AG10803 (cell line): ENCODE measurements around the gene KYNU.
"Not testable (repeated sequence)": the region's sequence is repeated elsewhere in the genome, so short reads cannot be mapped to it uniquely, and the experiment has no call there.

Experiments
- DNase-seq: peaks from one replicate; pipeline ENCODE4 v3.0.0; 2010; ENCODE audit warnings: low read depth
- H3K4me3 ChIP-seq: 2 replicates; pipeline ENCODE4 v1.5.1; 2011; ENCODE audit warnings: mild to moderate bottlenecking, low read length, control low read depth
- TF ChIP-seq, protein P1 (sequence below): conservative IDR thresholded peaks from 2 replicates; pipeline ENCODE4 v1.5.1; 2011; ENCODE audit warnings: mild to moderate bottlenecking, low read length, control low read depth, inconsistent platforms

Gene KYNU

DNA sequence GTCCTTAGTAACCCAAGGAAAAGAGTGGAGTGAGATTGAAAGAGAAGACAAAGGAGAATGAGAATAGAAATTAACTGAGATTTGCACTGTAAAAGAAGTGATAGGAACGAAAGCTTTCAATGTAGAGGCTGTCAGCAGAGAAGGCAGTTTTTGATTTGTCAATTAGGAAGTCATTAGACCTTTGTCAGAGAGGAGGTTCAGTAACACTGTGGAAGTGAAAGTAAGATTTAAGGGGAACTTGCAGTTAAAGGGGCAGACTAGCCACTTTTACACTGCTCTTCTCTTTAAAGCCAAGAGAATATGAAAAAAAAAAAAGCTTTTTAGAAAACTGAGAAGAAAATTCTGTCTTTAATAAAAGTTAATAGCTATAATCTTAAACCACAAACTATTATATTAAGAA, 11.5 kb upstream of the KYNU start:
- H3K4me3 ChIP-seq, result no peak overlapping the region

DNA sequence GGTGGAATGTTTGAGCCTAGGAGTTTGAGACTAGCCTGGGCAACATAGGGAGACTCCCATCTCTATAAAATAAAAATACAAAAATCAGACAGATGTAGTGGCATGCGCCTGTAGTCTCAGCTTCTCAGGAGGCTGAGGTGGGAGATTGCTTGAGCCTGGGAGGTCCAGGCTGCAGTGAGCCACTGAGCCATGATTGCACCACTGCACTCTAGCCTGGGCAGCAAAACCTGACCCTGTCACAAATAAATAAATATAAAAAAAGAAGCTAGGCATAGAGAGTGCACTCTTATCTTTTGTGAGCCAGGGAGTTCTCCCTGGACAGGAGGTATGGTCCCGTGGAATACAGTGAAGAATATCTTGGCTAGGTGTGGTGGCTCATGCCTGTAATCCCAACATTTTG, 11.0 kb upstream of the KYNU start:
- H3K4me3 ChIP-seq, result no peak overlapping the region
- TF ChIP-seq, protein P1, sequence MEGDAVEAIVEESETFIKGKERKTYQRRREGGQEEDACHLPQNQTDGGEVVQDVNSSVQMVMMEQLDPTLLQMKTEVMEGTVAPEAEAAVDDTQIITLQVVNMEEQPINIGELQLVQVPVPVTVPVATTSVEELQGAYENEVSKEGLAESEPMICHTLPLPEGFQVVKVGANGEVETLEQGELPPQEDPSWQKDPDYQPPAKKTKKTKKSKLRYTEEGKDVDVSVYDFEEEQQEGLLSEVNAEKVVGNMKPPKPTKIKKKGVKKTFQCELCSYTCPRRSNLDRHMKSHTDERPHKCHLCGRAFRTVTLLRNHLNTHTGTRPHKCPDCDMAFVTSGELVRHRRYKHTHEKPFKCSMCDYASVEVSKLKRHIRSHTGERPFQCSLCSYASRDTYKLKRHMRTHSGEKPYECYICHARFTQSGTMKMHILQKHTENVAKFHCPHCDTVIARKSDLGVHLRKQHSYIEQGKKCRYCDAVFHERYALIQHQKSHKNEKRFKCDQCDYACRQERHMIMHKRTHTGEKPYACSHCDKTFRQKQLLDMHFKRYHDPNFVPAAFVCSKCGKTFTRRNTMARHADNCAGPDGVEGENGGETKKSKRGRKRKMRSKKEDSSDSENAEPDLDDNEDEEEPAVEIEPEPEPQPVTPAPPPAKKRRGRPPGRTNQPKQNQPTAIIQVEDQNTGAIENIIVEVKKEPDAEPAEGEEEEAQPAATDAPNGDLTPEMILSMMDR, result no peak
- no peak for DNase-seq

More for the DNA sequence above, 11.5 kb upstream of the KYNU start:
- TF ChIP-seq, protein P1, result no peak
- DNase-seq, result no peak

DNA sequence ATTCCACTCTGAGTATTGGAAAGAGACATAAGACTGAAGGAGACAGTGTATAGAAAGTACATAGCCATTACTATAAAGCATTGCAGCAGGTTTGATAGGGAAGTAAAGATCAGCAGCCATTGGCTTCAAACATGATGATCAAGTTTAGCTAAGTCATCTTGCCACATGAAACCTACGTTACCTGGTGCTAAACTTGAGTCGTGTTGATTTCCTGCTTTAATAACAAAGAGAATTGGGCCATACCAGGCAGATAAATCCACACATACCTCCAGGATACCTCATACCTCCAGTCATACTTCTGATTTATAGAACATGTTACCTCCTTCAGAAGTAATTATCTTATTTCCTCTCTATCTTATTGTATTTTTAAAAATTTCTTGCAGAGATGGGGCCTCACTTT, 10.3 kb upstream of the KYNU start:
- DNase-seq, result no peak
- TF ChIP-seq, protein P1, result no peak
- no peak overlapping the region for H3K4me3 ChIP-seq

DNA sequence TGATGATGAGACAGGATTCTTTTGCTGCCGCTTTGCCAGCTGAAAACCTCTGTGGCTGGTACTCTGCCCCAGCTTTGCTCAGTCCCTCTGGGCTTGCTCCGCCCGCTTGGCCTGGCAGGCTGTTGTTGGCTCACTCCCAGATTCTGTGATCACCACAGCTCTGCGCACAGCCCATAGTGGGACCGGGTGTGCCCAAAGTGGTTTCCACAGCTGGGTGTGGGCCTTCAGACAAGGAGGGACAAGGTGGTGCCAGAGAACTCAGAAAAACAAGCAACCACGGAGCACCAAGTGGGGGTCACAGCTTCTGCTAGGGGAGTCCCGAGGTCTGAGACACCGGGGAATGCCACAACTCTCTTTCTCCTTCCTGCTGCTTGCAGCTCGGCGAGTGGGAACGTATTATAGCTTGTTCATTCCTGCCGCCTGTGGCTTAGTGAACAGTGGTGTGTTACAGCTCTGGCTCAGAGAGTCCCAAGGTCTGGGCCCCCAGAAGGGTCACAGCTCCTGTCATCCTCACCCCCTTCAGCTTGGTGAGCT, 9.2 kb upstream of the KYNU start:
- peak; percentile 33 for DNase-seq
- H3K4me3 ChIP-seq, result no peak overlapping the region
- TF ChIP-seq, protein P1, result no peak

GRCh38 chr2:142869065-142869460, 8.4 kb upstream of the KYNU start:
- not testable (repeated sequence) for H3K4me3 ChIP-seq, DNase-seq

- TF ChIP-seq, protein P1, result no peak
- H3K4me3 ChIP-seq, result no peak overlapping the region
These were observed 7.9 kb upstream of the KYNU start for GRCh38 chr2:142869461-142870106.

DNA sequence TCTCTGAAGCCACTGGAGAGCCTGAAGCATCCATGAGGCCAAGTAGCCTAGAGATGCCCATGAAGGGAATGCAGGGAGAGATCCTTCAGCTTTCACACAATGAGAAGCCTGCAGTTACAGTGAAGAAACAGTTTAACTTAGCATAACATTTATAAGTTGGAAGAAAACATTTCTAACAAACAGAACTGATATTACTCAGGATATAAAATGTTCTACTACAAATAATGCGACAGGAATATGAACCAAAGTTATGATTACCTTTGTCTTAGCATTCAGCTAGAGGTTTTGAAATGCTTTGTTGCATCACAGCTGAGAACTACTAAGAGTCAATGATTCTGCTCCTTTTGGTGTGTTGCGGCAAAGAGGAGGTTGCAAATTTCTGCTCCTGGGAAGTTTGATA, 6.9 kb upstream of the KYNU start:
- no peak overlapping the region for H3K4me3 ChIP-seq
- no peak for DNase-seq
- TF ChIP-seq, protein P1, result no peak

More at GRCh38 chr2:142869461-142870106, 7.9 kb upstream of the KYNU start:
- no peak for DNase-seq

GRCh38 chr2:142871396-142871795, 6.1 kb upstream of the KYNU start:
- no peak for DNase-seq
- TF ChIP-seq, protein P1, result no peak
- H3K4me3 ChIP-seq, result no peak overlapping the region
